AG04449 (cell line): Measurements from ENCODE around the gene ZNHIT1.

Experiments used
- CTCF ChIA-PET: fragments of 350-600 bp; formaldehyde crosslinking; extraction: SDS; loops from one replicate; lab custom pipeline; 2021; ENCODE audit warnings: antibody characterized with exemption; lab: Yijun Ruan, JAX
- POLR2A ChIA-PET: fragments of 400-600, 350-600 bp; formaldehyde crosslinking; extraction: SDS; loops from one replicate; lab custom pipeline; 2020; ENCODE audit warnings: antibody characterized with exemption, inconsistent platforms; lab: Yijun Ruan, JAX
- DNase-seq: peaks from one replicate; pipeline ENCODE4 v3.0.0-alpha.2; 2010; ENCODE audit warnings: low read depth, low spot score
- H3K4me3 ChIP-seq: 2 replicates; pipeline ENCODE4 v1.5.1; 2011; ENCODE audit warnings: low read depth, mild to moderate bottlenecking, control low read depth, low read length
- TF ChIP-seq, protein P1 (sequence below): IDR thresholded peaks from one replicate; pipeline ENCODE4 v1.5.1; 2011; ENCODE audit warnings: mild to moderate bottlenecking, moderate library complexity, low read length, control low read depth, inconsistent platforms; ENCODE audit not compliant: insufficient read depth; ENCODE audit errors: missing control alignments

Gene ZNHIT1

DNA sequence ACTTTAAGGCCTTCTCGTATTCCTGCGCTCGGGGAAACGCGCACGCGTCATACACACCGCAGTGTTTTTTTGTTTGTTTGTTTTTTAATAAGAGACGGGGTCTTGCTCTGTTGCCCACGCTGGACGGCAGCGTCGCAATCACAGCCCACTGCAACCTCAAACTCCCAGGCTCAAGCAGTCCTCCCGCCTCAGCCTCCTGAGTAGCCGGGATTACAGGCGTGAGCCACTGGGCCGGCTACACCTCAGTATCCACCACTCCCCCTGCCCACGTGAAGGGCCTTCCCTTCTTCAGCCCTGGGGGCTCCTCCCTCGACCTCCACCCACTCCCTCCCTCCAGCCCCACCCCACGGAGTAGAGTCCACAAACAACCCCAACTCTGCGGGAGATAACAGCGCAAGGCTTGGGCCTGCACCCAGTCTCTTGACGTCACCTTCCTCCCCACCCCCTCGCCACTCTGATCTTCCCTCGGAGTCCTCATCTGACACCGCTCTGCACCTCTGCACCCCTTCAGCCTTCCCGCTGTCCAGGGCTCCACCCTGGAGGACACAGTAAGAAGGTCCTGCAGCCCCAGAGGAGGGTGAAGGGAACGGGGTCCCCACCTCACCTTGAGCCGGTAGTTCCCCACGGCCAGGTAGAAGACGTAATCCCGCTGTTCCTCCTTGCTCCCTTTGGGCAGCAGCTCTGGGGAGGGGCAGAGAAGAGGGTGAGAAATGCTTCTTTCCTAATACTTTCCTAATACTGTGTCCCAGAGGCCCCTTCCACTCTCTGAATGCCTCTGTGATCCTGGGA, 22.5 kb downstream of the ZNHIT1 start:
- TF ChIP-seq, protein P1, sequence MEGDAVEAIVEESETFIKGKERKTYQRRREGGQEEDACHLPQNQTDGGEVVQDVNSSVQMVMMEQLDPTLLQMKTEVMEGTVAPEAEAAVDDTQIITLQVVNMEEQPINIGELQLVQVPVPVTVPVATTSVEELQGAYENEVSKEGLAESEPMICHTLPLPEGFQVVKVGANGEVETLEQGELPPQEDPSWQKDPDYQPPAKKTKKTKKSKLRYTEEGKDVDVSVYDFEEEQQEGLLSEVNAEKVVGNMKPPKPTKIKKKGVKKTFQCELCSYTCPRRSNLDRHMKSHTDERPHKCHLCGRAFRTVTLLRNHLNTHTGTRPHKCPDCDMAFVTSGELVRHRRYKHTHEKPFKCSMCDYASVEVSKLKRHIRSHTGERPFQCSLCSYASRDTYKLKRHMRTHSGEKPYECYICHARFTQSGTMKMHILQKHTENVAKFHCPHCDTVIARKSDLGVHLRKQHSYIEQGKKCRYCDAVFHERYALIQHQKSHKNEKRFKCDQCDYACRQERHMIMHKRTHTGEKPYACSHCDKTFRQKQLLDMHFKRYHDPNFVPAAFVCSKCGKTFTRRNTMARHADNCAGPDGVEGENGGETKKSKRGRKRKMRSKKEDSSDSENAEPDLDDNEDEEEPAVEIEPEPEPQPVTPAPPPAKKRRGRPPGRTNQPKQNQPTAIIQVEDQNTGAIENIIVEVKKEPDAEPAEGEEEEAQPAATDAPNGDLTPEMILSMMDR = no peak
- CTCF ChIA-PET = interaction anchor here (1.3 to 5.1 kb wide), 2 partner anchors 23 to 96 kb away, joined by 9 to 86 read pairs; partner anchors contain the start of genes PLOD3 and ZNHIT1
- DNase-seq = no peak
- POLR2A ChIA-PET = no interaction called here
- H3K4me3 ChIP-seq = no peak overlapping the region

GRCh38 chr7:101241015-101241363, 23.0 kb downstream of the ZNHIT1 start:
- CTCF ChIA-PET = interaction anchor here (0.7 to 5.1 kb wide), 3 partner anchors 24 to 97 kb away, joined by 3 to 86 read pairs (median 9); partner anchors contain the start of genes PLOD3 and ZNHIT1
- DNase-seq = no peak

GRCh38 chr7:101241443-101242349, 23.7 kb downstream of the ZNHIT1 start:
- H3K4me3 ChIP-seq = no peak overlapping the region
- TF ChIP-seq, protein P1 = no peak
- ChIA-PET POLR2A (no interaction called here), CTCF (interaction anchor here (0.7 to 5.1 kb wide), 5 partner anchors 25 to 97 kb away, joined by 3 to 86 read pairs (median 4); partner anchors contain the start of genes PLOD3 and ZNHIT1)
- no peak for DNase-seq

More at GRCh38 chr7:101241015-101241363, 23.0 kb downstream of the ZNHIT1 start:
- TF ChIP-seq, protein P1 = no peak
- POLR2A ChIA-PET = no interaction called here
- no peak overlapping the region for H3K4me3 ChIP-seq

GRCh38 chr7:101243646-101244374, 25.8 kb downstream of the ZNHIT1 start:
- POLR2A ChIA-PET = interaction anchor here (0.9 to 2.2 kb wide), 8 partner anchors 9 to 354 kb away, joined by 3 to 14 read pairs (median 4); partner anchors contain the start of genes PLOD3, SERPINE1, UFSP1 and ZNHIT1
- no peak for DNase-seq

DNA sequence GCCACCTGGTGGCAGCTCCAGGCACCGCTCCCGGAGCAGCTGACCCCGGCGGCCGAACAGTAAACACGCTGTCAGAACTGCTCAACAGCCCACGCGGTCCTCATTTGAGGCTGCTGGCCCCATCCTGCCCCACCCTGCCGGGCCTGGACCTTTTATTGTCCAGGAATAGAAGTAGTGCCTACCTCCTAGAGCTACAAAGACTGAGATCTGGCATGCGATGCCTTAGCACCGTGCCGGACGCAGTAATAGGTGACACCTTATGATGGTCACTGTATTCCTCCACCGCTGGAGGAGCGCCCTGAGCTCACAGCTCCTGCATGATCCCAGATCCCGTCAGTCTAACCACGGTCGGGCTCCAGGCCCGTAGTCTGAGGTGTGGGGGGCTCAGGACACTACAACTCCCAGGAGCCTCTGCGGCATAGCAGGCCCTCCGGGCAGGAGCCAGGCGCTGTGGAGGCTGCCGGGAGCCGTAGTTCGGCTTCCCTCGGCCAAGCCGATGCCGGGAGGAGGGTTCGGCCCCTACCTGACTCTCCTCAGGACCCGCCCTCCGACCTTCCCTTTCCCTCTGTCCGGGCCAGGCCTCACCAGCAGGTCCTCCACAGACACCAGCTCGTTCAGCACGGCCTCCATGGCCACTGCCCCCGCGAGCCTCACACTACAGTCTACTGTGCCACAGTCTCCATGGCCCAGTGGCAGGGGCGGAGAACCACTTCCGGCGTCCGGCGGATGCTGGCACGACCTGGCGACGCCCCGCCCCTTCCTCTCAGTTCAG, 26.6 kb downstream of the ZNHIT1 start, which contains the start of gene FIS1:
FIS1 (minus strand) TSS at position 707 of the 772 bp plus-strand sequence; CDS start at position 630, 77 bp downstream.
- peak within 1 kb of the TSS; percentile 94 for H3K4me3 ChIP-seq
- TF ChIP-seq, protein P1 = peak; percentile 94
- ChIA-PET POLR2A (interaction anchor here (0.9 to 2.2 kb wide), 8 partner anchors 9 to 355 kb away, joined by 3 to 14 read pairs (median 4); partner anchors contain the start of genes PLOD3, SERPINE1, UFSP1 and ZNHIT1), CTCF (interaction anchor here (0.7 to 5.1 kb wide), 31 partner anchors 7 to 355 kb away, joined by 3 to 95 read pairs (median 6); partner anchors contain the start of genes ACHE, PLOD3, TRIM56 and UFSP1)
- no peak for DNase-seq

More at GRCh38 chr7:101243646-101244374, 25.8 kb downstream of the ZNHIT1 start:
- peak overlapping the region; percentile 94 for H3K4me3 ChIP-seq
- TF ChIP-seq, protein P1 = no peak
- CTCF ChIA-PET = interaction anchor here (0.9 to 5.1 kb wide), 30 partner anchors 8 to 354 kb away, joined by 3 to 95 read pairs (median 6); partner anchors contain the start of genes ACHE, PLOD3, TRIM56 and UFSP1
